GM19452 (cell line): Measurements from ENCODE around the gene OR10J5.
"Not testable (repeated sequence)": the region's sequence is repeated elsewhere in the genome, so short reads cannot be mapped to it uniquely, and the experiment has no call there.

ENCODE experiments used
- ATAC-seq: cut with Tn5 transposase; IDR thresholded peaks from one replicate; pipeline ENCODE4 v1.9.1; 2021; ENCODE audit not compliant: unreplicated experiment

The OR10J5 gene, protein sequence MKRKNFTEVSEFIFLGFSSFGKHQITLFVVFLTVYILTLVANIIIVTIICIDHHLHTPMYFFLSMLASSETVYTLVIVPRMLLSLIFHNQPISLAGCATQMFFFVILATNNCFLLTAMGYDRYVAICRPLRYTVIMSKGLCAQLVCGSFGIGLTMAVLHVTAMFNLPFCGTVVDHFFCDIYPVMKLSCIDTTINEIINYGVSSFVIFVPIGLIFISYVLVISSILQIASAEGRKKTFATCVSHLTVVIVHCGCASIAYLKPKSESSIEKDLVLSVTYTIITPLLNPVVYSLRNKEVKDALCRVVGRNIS

DNA sequence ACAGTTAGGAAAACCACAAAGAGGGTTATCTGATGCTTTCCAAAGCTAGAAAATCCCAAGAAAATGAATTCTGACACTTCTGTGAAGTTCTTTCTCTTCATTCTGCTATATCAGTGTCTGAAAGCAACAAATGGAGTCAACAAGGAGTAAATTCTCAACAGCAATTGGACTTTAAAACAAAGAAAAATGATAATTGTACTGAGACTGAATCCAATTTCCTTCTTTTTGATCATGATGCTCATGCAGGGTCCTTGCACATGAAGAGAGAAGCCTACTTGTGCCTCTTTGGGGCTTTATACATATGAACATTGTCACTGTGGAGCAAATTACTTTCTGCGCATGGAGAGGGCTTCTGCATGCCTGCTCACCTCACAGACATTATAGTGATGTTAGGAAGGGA is at the start of gene OR10J5:
Gene OR10J5 (minus strand): TSS at position 101 of the 400 bp plus-strand sequence. CDS start 0 bp downstream, at position 101.
- ATAC-seq, result no peak

DNA sequence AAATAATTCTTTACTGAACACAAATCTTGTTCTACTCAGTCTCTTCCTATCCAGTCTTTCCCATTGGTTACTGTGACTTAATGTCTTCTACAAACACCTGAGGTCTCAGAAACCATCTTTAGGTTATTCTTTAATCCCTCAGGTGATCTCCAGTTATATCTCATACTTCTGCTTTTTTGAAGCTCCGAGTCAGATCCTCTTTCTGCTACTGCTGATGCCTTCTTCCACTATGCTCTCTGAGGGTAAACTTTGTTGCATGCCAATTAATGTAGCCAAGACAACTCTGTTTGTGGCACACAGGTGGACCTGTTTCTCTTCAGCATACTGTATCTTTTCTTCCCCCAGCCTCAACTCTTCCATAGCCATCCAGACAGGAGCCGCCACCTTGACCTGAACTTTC is 48.7 kb upstream of the OR10J5 start:
- no peak for ATAC-seq

DNA sequence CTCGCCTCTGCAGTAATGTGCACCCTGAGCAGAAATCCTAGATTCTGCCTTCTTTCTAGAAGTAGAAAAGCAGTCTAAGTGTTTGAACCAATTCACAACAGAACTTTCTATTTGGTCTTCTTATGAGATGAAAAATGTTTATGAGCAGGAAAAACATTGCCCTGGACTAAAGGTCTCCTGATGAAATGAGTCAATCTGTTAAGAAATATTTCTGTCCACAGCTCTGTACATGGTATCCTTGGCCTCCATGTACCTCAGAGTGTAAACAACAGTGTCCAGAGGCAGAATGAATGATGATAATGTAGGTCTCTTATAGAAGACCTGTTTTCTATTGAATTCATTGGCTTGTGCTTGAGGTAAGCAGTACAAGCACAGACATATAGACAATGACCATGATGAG is 45.6 kb upstream of the OR10J5 start:
- ATAC-seq, result no peak

DNA sequence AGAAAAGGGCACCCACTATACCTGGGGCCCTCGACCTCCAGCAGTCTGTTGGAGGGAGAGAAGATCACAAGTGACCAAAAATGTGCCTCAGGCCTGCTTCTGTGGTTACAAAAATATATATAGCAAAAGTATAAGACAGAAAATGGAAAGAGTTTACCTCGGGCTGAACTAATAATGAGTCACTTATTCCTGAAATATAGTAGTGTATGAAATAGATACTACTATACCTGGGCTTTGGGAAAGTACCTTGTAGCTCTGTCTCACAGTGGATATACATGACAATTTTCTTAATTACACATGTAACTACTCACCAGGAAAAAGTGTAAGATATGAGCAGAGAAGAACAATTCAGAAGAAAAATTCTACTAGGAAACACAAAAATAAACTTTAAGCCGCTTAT is 44.5 kb upstream of the OR10J5 start:
- ATAC-seq, result no peak

GRCh38 chr1:159577446-159577845 is 41.6 kb upstream of the OR10J5 start:
- ATAC-seq, result no peak

- ATAC-seq, result no peak
These were observed 26.9 kb upstream of the OR10J5 start for GRCh38 chr1:159562680-159563079.

- no peak for ATAC-seq
These were observed 25.7 kb upstream of the OR10J5 start for GRCh38 chr1:159561497-159561896.

DNA sequence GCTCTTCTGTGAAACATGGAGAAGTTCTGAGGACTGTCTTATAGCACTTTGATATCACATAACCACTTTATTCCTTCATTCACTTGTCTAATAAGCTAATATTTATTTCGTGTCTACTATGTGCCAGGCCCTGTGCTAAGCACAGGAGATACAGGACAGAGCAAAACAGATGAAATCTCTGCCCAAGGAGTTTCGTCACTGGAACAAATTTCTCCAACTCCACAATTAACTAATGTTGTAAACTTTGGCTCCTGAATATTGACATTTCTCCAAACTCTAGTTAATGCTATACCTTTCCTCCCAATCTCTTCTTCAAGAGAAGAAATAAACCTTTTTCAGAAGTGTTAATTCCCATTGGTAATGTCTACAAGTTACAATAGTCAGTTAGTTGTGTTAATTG is 24.8 kb upstream of the OR10J5 start:
- no peak for ATAC-seq

- no peak for ATAC-seq
These were observed 21.1 kb upstream of the OR10J5 start for GRCh38 chr1:159556931-159557369.

- no peak for ATAC-seq
These were observed 18.9 kb upstream of the OR10J5 start for GRCh38 chr1:159554696-159555095.

GRCh38 chr1:159554261-159554660 is 18.5 kb upstream of the OR10J5 start:
- no peak for ATAC-seq

GRCh38 chr1:159548126-159548525 is 12.3 kb upstream of the OR10J5 start:
- no peak for ATAC-seq

GRCh38 chr1:159532922-159533321 is 2.9 kb downstream of the OR10J5 start:
- no peak for ATAC-seq

GRCh38 chr1:159524792-159525191 is 11.0 kb downstream of the OR10J5 start:
- not testable (repeated sequence) for ATAC-seq

DNA sequence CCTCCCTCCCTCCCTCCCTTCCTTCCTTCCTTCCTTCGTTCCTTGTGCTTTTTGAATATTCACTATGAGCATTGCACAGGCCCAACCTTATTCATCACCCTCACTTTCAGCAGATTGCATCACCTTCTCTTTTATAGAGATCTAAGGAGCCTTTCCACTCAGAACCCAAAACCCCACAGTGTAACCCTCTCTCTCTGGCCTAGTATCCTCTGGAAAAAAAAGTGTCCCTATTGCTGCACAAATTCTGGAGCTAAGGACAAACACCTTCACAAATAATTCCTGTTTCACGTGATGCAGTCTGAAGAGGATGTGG is 25.6 kb downstream of the OR10J5 start:
- no peak for ATAC-seq

- no peak for ATAC-seq
These were observed 26.2 kb downstream of the OR10J5 start for GRCh38 chr1:159509440-159510228.

DNA sequence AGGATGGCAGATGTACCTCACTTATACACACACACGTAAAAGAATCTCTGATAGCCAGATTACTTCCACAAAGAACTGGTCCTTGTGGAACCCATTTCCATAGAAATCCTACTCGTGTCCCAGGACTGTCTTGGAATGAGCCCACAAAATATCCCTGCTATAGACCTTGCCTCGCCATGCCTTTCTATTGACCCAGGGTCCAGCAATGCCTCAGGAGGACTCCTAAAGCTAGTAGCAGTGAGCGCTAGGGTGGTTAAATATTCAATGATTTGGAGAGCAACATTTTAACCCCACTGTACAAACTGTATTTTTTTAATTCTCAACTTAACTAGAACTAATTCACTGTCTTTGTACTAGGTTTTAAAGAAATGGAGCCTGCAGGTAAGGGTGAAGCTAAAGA is 26.9 kb downstream of the OR10J5 start:
- ATAC-seq, result no peak

DNA sequence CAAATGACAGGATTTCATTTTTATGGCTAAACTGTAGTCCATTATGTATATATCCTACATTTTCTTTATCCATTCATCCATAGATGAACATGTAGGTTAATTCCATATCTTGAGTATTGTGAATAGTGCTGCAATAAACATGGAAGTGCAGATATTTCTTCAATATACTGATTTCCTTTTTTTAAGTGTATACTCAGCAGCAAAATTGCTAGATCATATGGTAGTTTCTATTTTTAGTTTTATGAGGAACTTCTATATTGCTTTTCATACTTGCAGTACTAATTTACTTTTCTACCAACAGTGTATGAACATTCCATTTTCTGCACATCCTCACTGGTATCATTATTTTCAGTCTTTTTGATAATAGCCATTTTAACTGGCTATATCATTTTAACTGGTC is 30.1 kb downstream of the OR10J5 start:
- ATAC-seq, result no peak

DNA sequence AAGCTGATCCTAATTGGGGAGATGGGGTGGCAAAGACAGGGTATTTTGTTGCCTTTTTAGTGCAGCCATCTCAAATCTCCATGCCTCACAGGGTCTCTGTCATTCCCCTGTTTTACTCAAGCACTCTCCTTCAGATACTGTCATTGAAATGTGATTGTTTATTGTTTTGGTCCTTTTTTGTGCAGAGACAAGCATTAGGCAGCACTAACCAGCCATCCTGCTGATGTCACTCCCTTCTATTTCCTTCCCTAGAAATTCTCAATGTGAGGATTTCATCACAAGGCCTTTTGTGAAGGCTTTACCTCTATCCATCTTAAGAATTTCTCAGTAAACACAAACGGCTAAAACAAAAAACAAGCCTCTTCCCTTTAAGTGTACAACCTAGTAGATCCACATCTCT is 34.7 kb downstream of the OR10J5 start:
- no peak for ATAC-seq

DNA sequence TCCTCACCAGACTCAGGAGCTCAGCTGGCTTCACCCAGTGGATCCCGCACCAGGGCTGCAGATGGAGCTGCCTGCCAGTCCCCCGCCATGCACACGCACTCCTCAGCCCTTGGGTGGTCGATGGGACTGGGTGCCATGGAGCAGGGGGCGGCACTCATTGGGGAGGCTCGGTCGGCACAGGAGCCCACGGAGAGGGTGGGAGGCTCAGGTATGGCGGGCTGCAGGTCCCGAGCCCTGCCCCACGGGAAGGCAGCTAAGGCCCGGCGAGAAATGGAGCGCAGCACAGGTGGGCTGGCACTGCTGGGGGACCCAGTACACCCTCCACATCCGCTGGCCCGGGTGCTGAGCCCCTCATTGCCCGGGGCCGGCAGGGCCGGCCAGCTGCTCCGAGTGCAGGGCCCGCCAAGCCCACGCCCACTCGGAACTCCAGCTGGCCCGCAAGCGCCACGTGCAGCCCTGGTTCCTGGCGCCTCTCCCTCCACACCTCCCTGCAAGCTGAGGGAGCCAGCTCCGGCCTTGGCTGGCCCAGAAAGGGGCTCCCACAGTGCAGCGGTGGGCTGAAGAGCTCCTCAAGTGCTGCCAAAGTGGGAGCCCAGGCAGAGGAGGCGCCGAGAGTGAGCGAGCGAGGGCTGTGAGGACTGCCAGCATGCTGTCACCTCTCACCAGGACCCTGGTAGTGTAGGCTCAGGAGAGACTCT is 41.1 kb downstream of the OR10J5 start:
- not testable (repeated sequence) for ATAC-seq

DNA sequence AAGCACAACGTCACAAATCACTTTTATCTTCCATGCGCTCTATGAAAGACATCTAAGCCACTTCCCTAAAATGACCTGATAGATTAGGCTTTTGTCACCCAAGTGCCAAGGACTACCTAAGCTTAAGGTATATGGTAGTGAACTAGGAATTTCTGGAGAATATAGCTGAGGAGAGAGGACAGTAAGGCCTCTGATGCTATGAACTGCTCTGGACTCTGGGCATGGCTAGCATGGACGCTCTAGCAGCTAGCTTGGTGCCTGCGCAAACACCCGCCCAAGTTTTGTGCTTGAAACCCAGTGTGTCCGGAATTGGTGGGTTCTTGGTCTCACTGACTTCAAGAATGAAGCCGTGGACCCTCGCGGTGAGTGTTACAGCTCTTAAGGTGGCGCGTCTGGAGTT is 42.5 kb downstream of the OR10J5 start:
- ATAC-seq, result no peak
